Osteoblast (primary cell): Measurements from ENCODE around the gene TMEM50A. TPM values are rescaled to one million over a fixed set of nuclear protein-coding genes. Genes with fewer than 3 reads are reported as not detected.
A peak's percentile ranks its signal among the peaks of the same experiment; 100 is the strongest.
"Not testable (repeated sequence)": the region's sequence is repeated elsewhere in the genome, so short reads cannot be mapped to it uniquely, and the experiment has no call there.

ENCODE experiments used
- DNase-seq: peaks from one replicate; pipeline ENCODE4 v3.0.0; 2011; ENCODE audit warnings: low spot score, mixed read lengths; ENCODE audit not compliant: insufficient read length; ENCODE audit errors: missing footprints
- H2AFZ ChIP-seq: 2 replicates; pipeline ENCODE4 v1.6.0; 2011; ENCODE audit warnings: mild to moderate bottlenecking, low read length
- H3K27ac ChIP-seq: 2 replicates; pipeline ENCODE4 v1.5.1; 2011; ENCODE audit warnings: mild to moderate bottlenecking, low read depth, low read length, moderate library complexity
- H3K27me3 ChIP-seq: 2 replicates; pipeline ENCODE4 v1.6.0; 2012; ENCODE audit warnings: mild to moderate bottlenecking, control low read depth, inconsistent platforms, low read length, moderate library complexity; ENCODE audit not compliant: insufficient read depth
- H3K36me3 ChIP-seq: 2 replicates; pipeline ENCODE4 v1.5.1; 2011; ENCODE audit warnings: mild to moderate bottlenecking, low read length, control low read depth, moderate library complexity; ENCODE audit not compliant: insufficient read depth
- H3K4me1 ChIP-seq: 2 replicates; pipeline ENCODE4 v1.5.1; 2011; ENCODE audit warnings: mild to moderate bottlenecking, low read length, control low read depth, moderate library complexity; ENCODE audit not compliant: insufficient read depth
- H3K4me2 ChIP-seq: 2 replicates; pipeline ENCODE4 v1.6.0; 2011; ENCODE audit warnings: mild to moderate bottlenecking, low read length; ENCODE audit not compliant: insufficient read depth
- H3K4me3 ChIP-seq: fragments of 200-600 bp; sonication (generic); 3 replicates; pipeline ENCODE4 v1.5.1; 2012; ENCODE audit warnings: mild to moderate bottlenecking, low read length, inconsistent platforms; ENCODE audit not compliant: insufficient read depth
- H3K79me2 ChIP-seq: 2 replicates; pipeline ENCODE4 v1.6.0; 2012; ENCODE audit warnings: mild to moderate bottlenecking, low read length, control low read depth, inconsistent platforms; ENCODE audit not compliant: insufficient read depth
- H3K9me3 ChIP-seq: 2 replicates; pipeline ENCODE4 v1.5.1; 2011; ENCODE audit warnings: low read depth, low read length, control low read depth
- H4K20me1 ChIP-seq: 2 replicates; pipeline ENCODE4 v1.6.0; 2012; ENCODE audit warnings: mild to moderate bottlenecking, low read length, control low read depth; ENCODE audit not compliant: insufficient read depth
- CTCF ChIP-seq: IDR thresholded peaks from 2 replicates; pipeline ENCODE4 v1.5.1; 2011; ENCODE audit warnings: mild to moderate bottlenecking, low read depth, low read length, moderate library complexity; ENCODE audit errors: extremely low read depth
- total RNA-seq: library from RNA; depleted of rRNA; stranded (reverse); fragments of >200 nt; gene quantifications from 2 replicates; pipeline ENCODE4 v1.2.3, GENCODE V29; 2012

Gene TMEM50A
- total RNA-seq, 1 donor = 165 TPM

- Histone ChIP-seq H3K27ac (peak overlapping the region; percentile 51), H3K4me2 (no peak overlapping the region)
- no peak for DNase-seq
Observed at GRCh38 chr1:25369241-25369640, 31.1 kb downstream of the TMEM50A start.

GRCh38 chr1:25369691-25370271, 31.6 kb downstream of the TMEM50A start:
- H4K20me1 ChIP-seq, H2AFZ ChIP-seq, H3K27me3 ChIP-seq, H3K4me2 ChIP-seq, H3K9me3 ChIP-seq, H3K79me2 ChIP-seq, H3K36me3 ChIP-seq, H3K4me3 ChIP-seq, DNase-seq, H3K27ac ChIP-seq: not testable (repeated sequence)
- peaks cover 12% of the 10 kb centered on the region for H3K4me1 ChIP-seq

More at GRCh38 chr1:25369241-25369640, 31.1 kb downstream of the TMEM50A start:
- no peaks in the 10 kb centered on the region for H3K36me3 ChIP-seq
- H3K4me1 ChIP-seq = peaks cover 12% of the 10 kb centered on the region
- H3K4me3 ChIP-seq = no peak overlapping the region
- no peaks in the 10 kb centered on the region for H4K20me1 ChIP-seq
- no peaks in the 10 kb centered on the region for H3K9me3 ChIP-seq
- no peaks in the 10 kb centered on the region for H3K27me3 ChIP-seq
- TF ChIP-seq CTCF = no peak
- no peaks in the 10 kb centered on the region for H3K79me2 ChIP-seq
- H2AFZ ChIP-seq = no peak overlapping the region

GRCh38 chr1:25371757-25372156, 33.6 kb downstream of the TMEM50A start:
- Histone ChIP-seq H3K4me2 (peak overlapping the region; percentile 61), H3K27ac (peak overlapping the region; percentile 87), H3K4me1 (peaks cover 12% of the 10 kb centered on the region)
- not testable (repeated sequence) for H3K9me3 ChIP-seq, H3K79me2 ChIP-seq, H4K20me1 ChIP-seq, H3K27me3 ChIP-seq, H3K4me3 ChIP-seq, H2AFZ ChIP-seq, H3K36me3 ChIP-seq
- DNase-seq = peak; percentile 82

GRCh38 chr1:25378367-25378766, 40.2 kb downstream of the TMEM50A start:
- not testable (repeated sequence) for H2AFZ ChIP-seq, H3K79me2 ChIP-seq

GRCh38 chr1:25382543-25382942, 44.4 kb downstream of the TMEM50A start:
- H4K20me1 ChIP-seq, H3K27ac ChIP-seq, H3K4me1 ChIP-seq, DNase-seq, H3K79me2 ChIP-seq, H3K4me3 ChIP-seq, H3K9me3 ChIP-seq, H3K4me2 ChIP-seq, H2AFZ ChIP-seq, H3K27me3 ChIP-seq, H3K36me3 ChIP-seq: not testable (repeated sequence)

More at GRCh38 chr1:25378367-25378766, 40.2 kb downstream of the TMEM50A start:
- not testable (repeated sequence) for H3K27me3 ChIP-seq, H3K9me3 ChIP-seq, H3K4me1 ChIP-seq, H3K4me2 ChIP-seq, H3K27ac ChIP-seq, H4K20me1 ChIP-seq, H3K36me3 ChIP-seq, DNase-seq, H3K4me3 ChIP-seq

- H3K27me3 ChIP-seq, H3K4me3 ChIP-seq, H3K9me3 ChIP-seq, H3K27ac ChIP-seq, H4K20me1 ChIP-seq, H3K4me2 ChIP-seq, H3K36me3 ChIP-seq, H3K4me1 ChIP-seq, H3K79me2 ChIP-seq, H2AFZ ChIP-seq: not testable (repeated sequence)
- DNase-seq = peak; percentile 78
Observed at GRCh38 chr1:25383090-25383489, 45.0 kb downstream of the TMEM50A start.

GRCh38 chr1:25383875-25384274, 45.7 kb downstream of the TMEM50A start:
- H3K4me3 ChIP-seq, H3K27me3 ChIP-seq, DNase-seq, H2AFZ ChIP-seq, H4K20me1 ChIP-seq, H3K4me1 ChIP-seq, H3K79me2 ChIP-seq, H3K36me3 ChIP-seq, H3K4me2 ChIP-seq, H3K27ac ChIP-seq, H3K9me3 ChIP-seq: not testable (repeated sequence)

GRCh38 chr1:25387096-25387495, 49.0 kb downstream of the TMEM50A start:
- H2AFZ ChIP-seq, H3K27me3 ChIP-seq, H3K4me3 ChIP-seq, H3K27ac ChIP-seq, H3K79me2 ChIP-seq, H3K36me3 ChIP-seq, DNase-seq, H3K4me1 ChIP-seq, H4K20me1 ChIP-seq, H3K4me2 ChIP-seq, H3K9me3 ChIP-seq: not testable (repeated sequence)
